Mucosa of descending colon (tissue), 3 donors: ENCODE results near the gene PNLIP. TPM values are rescaled to one million over a fixed set of nuclear protein-coding genes. Genes with fewer than 3 reads are reported as not detected.

ENCODE experiments used
- ATAC-seq: fragments of 200-7000 bp; cut with Tn5 transposase; one replicate; pipeline ENCODE4 v1.9.1; 2020; ENCODE audit warnings: mild to moderate bottlenecking, moderate library complexity
- DNase-seq, 3 donors: peaks; one replicate each; pipeline ENCODE4 v3.0.0-alpha.2; 2020
- H3K36me3 ChIP-seq: fragments of 200-600 bp; one replicate; pipeline ENCODE4 v1.8.0; 2021; ENCODE audit warnings: low read depth, mild to moderate bottlenecking
- H3K4me1 ChIP-seq: fragments of 200-600 bp; one replicate; pipeline ENCODE4 v1.8.0; 2021; ENCODE audit warnings: low read depth, mild to moderate bottlenecking
- H3K4me3 ChIP-seq: fragments of 200-600 bp; one replicate; pipeline ENCODE4 v1.8.0; 2021; ENCODE audit warnings: mild to moderate bottlenecking
- H3K9me3 ChIP-seq: fragments of 200-600 bp; one replicate; pipeline ENCODE4 v1.8.0; 2021; ENCODE audit warnings: mild to moderate bottlenecking
- intact Hi-C, 2 donors: fragments of 100-400 bp; cut with DNase I in 1 of 2; cut with micrococcal nuclease in 1 of 2; formaldehyde crosslinking; loops; one replicate each; pipeline versions ENCODE4 v1.11.0 to v1.11.1; 2022; cut with DNase I, micrococcal nuclease
- total RNA-seq, 3 donors: library from RNA; stranded (reverse); fragmentation: NEBNext Ultra II Directional in 2 of 3; extraction: Animal tissue kit (Norgen Biotek cat#: 25700) in 2 of 3; gene quantifications; one replicate each; pipeline versions ENCODE4 v1.2.1 to v1.2.4, GENCODE V29; 2021 to 2023
- TF ChIP-seq, protein P1 (sequence below): fragments of 200-600 bp; IDR thresholded peaks from one replicate; pipeline ENCODE4 v1.8.0; 2022; ENCODE audit warnings: antibody characterized with exemption, mild to moderate bottlenecking
- donor health status: DM: no; HTN: no; CAD: no; lungs with moderate emphysema.
- donor health status: DM: no; HTN: no; CAD: no.
- donor health status: DM: no; HTN: yes; CAD: no.

Gene PNLIP
- total RNA-seq, 3 donors from 2014 or later, result not detected

DNA sequence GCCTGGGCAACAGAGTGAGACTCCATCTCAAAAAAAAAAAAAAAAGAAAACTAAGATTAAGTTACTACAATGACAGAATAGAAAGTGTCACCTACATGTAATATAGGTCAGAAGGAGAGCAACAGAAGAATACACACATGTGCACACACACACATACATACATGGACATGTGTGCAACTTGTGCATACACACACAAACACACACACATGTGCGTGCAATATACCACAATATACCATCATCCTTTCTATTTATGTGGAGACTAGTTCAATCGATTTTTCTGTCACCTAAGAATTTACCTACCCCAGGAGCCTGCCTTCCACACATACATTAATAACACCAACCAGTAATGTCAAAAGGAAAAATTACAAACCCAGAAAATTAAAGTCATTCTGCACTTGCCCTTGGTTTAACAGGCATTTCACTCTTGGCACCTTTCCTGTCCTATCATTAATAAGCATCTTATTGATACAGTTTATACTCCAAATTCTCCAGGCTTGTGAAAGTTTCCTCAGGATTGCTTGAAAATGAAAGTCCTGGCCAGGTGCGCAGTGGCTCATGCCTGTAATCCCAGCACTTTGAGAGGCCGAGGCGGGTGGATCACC, 47.5 kb downstream of the PNLIP start:
- Histone ChIP-seq H3K4me3 (no peak overlapping the region), H3K9me3 (no peaks in the 10 kb centered on the region), H3K4me1 (peaks cover 14% of the 10 kb centered on the region), H3K36me3 (no peaks in the 10 kb centered on the region)
- ATAC-seq (no peak), DNase-seq (no peak)
- TF ChIP-seq, protein P1, sequence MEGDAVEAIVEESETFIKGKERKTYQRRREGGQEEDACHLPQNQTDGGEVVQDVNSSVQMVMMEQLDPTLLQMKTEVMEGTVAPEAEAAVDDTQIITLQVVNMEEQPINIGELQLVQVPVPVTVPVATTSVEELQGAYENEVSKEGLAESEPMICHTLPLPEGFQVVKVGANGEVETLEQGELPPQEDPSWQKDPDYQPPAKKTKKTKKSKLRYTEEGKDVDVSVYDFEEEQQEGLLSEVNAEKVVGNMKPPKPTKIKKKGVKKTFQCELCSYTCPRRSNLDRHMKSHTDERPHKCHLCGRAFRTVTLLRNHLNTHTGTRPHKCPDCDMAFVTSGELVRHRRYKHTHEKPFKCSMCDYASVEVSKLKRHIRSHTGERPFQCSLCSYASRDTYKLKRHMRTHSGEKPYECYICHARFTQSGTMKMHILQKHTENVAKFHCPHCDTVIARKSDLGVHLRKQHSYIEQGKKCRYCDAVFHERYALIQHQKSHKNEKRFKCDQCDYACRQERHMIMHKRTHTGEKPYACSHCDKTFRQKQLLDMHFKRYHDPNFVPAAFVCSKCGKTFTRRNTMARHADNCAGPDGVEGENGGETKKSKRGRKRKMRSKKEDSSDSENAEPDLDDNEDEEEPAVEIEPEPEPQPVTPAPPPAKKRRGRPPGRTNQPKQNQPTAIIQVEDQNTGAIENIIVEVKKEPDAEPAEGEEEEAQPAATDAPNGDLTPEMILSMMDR, result no peak
- intact Hi-C loops, result no loop called here

DNA sequence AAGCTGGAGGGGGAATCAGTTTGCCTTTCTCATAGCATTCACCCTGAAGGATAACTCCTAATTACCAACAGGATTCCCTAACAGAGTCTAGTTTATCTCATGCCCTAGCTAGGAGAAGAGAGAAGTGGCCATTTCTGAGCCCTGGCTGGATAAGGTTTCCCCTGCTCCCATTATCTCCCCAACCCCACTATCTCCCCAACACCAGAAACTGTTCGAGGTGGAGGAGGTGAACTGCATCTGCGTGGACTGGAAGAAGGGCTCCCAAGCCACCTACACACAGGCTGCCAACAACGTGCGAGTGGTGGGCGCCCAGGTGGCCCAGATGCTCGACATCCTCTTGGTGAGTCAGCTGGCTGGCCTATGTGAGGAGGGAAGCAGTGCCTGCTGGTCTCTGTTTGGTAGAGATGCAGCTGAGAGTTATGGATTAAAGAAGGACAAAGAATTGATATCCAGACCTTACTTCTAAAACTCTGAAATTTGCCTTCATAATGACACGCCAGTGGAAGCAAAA, 48.8 kb downstream of the PNLIP start:
- ATAC-seq (no peak), DNase-seq (no peak)
- no peak overlapping the region for H3K4me3 ChIP-seq
- H3K4me1 ChIP-seq, result peaks cover 14% of the 10 kb centered on the region
- no peaks in the 10 kb centered on the region for H3K36me3 ChIP-seq
- intact Hi-C loops, result no loop called here
- no peaks in the 10 kb centered on the region for H3K9me3 ChIP-seq
- TF ChIP-seq, protein P1, result no peak

DNA sequence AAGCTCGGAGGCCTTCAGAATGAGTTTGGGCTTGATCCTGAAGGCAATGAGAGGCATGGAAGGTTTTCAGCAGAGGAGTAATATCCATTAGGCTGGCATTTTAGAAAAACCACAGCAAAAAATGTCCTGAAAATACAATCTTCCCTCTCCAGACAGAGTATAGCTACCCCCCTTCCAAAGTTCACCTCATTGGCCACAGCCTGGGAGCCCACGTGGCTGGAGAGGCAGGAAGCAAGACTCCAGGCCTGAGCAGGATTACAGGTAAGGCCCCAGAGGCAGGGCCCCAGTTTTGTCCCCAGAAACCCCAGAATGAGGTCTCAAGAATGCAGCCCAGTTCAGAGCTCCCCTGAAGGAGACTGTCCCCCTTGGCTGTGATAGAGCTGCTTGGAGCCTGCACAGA, 50.3 kb downstream of the PNLIP start:
- H3K4me1 ChIP-seq, result peaks cover 4% of the 10 kb centered on the region
- no peaks in the 10 kb centered on the region for H3K9me3 ChIP-seq
- no peaks in the 10 kb centered on the region for H3K36me3 ChIP-seq
- TF ChIP-seq, protein P1, result no peak
- intact Hi-C loops, result no loop called here
- DNase-seq (no peak), ATAC-seq (no peak)
- H3K4me3 ChIP-seq, result no peak overlapping the region

DNA sequence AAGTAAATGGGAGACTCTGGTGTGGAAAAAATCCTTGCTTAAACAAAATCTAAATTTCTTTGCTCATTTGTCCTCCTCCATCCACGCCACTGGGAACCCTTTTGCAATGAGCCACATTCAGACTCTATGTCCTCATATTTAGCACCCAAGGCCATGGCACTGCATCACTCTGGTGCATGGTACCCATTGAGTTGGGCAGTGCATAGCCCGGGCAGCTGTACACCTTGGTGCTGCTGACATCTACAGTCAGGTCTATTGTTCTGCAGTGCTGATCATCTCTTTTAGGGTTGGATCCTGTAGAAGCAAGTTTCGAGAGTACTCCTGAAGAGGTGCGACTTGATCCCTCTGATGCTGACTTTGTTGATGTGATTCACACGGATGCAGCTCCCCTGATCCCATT, 51.8 kb downstream of the PNLIP start:
- intact Hi-C loops, result no loop called here
- Histone ChIP-seq H3K4me1 (no peaks in the 10 kb centered on the region), H3K36me3 (no peaks in the 10 kb centered on the region), H3K4me3 (no peak overlapping the region), H3K9me3 (no peaks in the 10 kb centered on the region)
- TF ChIP-seq, protein P1, result no peak
- ATAC-seq (peak; percentile 20), DNase-seq (no peak)

DNA sequence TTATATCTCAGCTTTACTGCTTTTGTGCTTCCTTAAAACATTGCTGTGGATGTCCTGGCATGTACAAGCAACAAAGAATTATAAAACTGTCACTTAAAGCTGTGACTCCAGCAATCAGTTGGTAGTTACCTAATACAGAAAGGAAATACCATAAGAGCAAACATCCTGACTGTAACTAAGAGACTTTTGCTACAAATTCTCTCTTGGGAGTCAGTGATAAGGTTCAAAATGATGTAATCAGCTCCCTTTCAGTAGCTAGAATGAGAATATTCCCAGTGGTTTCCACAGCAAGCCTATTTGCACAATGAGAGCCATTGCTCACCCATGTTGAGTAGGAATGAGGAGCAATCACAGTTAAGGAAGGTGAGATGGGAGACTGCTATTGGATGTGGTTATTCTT, 52.6 kb downstream of the PNLIP start:
- DNase-seq, result no peak
- intact Hi-C loops, result no loop called here
- no peaks in the 10 kb centered on the region for H3K9me3 ChIP-seq
- ATAC-seq, result no peak
- no peaks in the 10 kb centered on the region for H3K36me3 ChIP-seq
- H3K4me1 ChIP-seq, result no peaks in the 10 kb centered on the region
- TF ChIP-seq, protein P1, result no peak
- H3K4me3 ChIP-seq, result no peak overlapping the region

DNA sequence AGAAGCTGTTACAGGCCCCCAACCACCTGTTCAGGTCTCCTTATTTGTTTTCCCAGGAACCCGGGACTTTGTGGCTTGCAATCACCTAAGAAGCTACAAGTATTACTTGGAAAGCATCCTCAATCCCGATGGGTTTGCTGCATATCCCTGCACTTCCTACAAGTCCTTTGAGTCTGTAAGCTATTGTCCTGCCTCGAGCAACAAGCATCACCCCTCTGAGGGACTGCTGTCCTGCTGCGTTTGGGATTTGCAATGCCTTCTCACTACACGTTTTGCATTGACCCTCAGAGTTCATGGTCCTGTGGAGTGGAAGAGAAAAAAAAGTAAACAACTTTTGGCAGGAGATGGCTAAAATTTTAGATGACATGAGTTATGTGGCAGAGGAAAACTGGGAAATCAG, 54.3 kb downstream of the PNLIP start:
- ATAC-seq (no peak), DNase-seq (no peak)
- no peak overlapping the region for H3K4me3 ChIP-seq
- H3K9me3 ChIP-seq, result no peaks in the 10 kb centered on the region
- H3K4me1 ChIP-seq, result no peaks in the 10 kb centered on the region
- intact Hi-C loops, result no loop called here
- TF ChIP-seq, protein P1, result no peak
- no peaks in the 10 kb centered on the region for H3K36me3 ChIP-seq
